Measurements from ENCODE around the gene PATZ1.

Gene PATZ1

DNA sequence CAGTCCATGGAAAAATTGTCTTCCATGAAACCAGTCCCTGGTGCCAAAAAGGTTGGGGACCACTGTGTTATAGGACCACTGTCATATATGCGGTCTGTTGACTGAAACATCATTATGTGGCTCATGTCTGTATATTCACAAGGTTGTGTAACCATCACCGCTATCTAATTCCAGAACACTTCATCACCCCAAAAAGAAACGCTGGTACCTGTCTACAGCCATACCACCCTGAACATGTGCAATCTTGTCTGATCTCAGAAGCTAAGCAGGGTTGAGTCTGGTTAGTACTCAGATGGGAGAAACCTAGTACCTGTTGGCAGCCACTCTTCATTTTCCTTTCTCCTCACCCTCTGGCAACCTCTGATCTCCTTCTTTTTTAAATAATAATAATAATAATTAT lies 41.0 kb downstream of the PATZ1 start:
- DNase-seq: no peak

DNA sequence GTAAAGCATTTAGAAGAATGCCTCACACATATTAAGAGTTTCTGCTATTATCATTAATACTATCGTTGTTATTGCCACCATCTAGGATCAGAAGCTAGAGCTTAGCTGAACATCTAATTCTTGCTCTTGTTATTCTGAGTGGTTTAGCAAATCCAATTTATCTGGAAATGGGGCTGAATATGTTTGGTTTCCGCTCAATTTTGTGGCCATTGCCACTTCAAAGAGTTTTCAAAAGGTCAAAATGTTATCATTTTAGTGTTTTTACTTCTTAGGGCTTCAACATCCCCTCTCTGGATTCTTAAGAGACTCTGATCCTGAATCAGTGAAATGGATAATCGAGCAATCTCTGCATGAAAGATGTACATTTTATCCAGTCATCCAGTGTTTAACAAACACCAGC lies 43.6 kb downstream of the PATZ1 start:
- DNase-seq: no peak

DNA sequence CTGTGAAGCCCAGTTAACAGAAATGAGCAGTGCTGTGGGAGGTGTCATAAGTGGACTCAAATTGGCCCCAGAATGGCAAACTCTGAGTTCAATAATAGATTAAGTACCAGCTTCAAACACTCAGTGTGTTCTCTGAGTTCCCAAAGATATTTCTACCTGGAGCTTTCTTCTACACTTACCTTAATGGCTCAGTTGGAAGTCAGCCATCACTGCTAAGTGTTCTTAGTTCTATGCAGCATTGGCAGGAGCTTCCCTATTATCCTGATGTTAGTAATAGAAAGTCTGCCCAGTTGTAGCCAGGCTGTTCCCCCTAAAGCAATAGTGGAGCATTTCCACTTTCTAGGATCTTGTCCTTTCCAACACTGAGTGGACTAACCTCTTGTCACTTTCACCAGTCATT lies 44.1 kb downstream of the PATZ1 start:
- DNase-seq: no peak

DNA sequence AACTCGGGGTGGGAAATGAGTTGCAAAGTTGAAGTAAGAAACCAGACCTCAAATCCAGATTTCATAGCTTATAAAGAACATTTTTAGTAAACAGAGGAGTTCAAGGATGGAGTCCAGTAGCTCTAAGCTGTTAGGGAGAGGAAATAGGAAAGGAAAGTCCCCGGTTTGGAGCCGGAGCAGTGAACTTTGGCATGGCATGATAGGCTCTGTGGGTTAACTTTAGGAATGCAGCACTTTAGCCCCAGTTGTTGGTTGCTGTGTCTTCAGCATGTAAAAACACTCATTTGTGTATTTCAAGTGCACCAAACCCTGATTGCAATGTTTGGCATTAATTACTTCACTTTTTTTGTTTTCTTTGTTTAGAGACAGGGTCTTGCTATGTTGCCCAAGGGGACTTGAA lies 45.2 kb downstream of the PATZ1 start:
- DNase-seq: no peak

DNA sequence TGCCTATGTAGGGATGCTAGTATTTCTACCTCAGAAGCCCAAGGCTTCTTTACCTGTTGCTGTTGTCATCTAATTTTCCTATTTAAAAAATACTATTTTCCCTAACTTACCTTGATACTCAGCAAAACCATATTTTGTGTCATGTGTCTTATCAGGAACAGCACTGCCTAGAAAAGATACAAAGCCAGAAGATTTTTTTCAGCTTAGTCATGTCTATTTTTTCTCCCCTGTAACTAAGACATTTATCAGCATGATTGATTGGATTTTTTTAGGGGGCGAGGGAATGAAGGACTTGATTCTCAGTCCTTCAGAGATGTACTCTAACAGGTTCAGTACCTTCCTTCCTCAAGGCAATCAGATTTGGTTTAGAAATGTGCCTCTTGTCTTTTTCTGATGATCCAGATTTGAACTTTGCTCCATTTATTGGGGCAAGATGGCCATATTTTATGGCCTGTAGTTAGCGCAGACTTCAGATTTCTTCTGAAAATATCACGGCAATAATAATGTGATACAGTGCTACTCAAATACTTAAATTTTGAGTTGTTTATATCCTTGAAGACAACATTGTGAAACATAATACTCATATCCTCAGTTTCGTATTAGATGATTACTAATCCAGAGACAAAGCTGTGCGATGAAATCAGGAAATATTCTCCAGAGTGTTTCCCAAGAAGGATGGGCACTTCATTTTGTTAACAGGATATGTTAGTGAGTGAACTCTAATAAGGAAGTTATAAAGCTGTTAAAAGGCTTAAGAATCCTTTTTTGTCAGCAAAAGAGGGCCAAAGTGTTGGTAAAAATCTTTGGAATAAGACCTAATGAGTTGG lies 50.1 kb downstream of the PATZ1 start:
- peak; percentile 88 for DNase-seq

GRCh38 chr22:31295360-31295759 lies 50.8 kb downstream of the PATZ1 start:
- no peak for DNase-seq

- peak; percentile 79 for DNase-seq
Measured at GRCh38 chr22:31292236-31292989, 53.7 kb downstream of the PATZ1 start, which contains the start of gene PIK3IP1. Gene PIK3IP1 (minus strand): TSS chr22:31292488. CDS start chr22:31292344, 144 bp downstream.

GRCh38 chr22:31291481-31292235 lies 54.5 kb downstream of the PATZ1 start:
- no peak for DNase-seq

DNA sequence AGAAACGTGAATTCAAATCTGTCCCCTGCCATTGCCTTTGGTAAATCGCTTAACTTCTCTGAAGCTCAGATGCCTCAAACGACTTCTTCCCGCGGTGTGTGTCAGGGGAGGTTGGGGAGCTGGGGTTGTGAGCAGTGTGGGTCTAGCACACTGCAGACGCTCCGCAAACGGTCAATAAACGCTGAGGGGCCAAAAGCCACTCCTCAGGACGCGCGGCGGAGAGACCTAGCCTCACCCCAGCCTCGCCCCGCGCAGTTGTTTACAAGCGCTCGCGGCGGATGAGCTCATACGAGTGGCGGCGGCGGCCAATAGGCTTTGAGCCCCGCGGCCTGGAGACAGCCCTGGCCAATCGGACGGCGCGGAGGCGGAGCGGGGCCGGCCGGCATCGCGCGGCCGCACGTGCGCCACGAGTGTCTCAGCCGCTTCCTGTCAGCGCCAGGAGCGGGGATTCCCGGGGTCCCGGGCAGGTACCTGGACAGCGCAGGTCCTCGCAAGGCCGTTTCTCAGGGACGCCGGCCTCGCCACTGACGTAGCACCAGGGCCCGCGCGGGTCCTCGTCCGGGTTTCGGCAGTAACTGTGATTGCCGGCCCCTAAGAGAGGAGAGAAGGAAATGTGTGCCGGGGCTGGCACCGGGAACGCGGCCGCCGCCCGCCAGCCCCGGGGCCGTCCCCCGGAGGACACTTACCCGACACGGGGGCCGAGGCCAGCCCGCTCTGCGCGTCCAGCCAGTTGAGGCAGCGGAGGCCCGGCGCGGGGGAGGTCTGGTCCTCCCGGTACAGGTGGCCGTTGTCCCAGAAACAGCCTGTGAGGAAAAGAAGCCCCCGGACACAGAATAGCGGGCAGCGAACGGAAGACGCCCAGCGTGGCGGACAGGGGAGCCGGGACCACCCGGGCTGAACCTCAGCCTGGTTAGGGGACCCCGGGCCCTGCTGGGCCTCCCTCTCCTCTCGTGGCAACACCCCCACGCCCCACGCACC lies 55.4 kb downstream of the PATZ1 start:
- DNase-seq: peak; percentile 97

DNA sequence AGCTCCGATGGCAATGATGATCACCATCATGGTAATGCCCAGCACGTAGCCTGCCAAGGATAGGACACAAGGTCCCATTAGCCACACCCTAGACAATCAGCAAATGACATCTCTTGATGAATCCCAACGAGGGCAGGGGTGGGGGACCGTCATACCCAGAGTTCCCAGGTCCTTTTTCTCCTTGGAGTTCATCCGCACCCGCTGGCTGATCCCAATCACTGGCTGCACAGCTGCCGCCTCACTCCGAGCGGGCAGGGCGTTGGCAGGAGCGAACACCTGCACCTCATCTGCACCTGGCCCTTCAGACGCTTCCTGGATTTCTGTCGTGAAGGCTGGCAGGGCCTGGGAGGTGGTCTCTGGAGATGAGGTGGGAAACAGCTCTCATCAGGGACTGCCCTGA lies 56.8 kb downstream of the PATZ1 start:
- DNase-seq: peak; percentile 12

DNA sequence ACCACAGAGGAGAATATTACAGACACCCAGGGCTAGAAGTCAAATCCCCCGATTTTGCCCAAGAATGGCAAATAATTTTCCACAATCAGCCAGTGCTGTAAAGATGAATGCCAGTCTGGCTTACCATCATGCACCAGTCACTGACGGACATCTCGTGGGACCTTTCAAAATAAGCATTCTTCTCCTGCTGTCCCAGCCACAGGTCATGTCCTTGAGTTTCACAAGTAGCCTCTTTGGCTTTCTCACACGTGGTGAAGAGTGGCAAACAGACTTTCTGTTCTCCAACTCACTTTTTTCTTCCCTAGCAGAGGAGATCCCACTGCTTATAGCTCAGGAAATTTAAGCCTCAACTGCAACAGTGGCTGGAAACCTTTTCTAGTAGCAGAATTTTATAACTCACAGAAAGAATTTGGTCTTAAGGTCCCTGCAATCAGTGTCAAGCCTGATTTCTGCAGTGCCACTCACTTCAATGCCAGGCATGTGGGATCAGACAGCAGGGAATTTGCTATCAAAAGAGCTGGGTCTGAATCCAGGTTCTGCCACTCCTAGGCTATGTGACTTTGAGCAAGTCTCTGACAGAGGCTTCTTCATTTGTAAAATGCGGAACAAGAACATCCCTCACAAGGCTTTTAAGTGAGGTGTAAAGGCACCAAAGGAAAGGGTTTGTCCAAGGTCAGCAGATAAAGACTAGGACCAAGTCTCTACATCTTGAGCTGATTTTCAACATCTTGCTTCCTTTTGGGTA lies 57.5 kb downstream of the PATZ1 start:
- peak; percentile 69 for DNase-seq

GRCh38 chr22:31287818-31288495 lies 58.2 kb downstream of the PATZ1 start:
- peak; percentile 41 for DNase-seq

DNA sequence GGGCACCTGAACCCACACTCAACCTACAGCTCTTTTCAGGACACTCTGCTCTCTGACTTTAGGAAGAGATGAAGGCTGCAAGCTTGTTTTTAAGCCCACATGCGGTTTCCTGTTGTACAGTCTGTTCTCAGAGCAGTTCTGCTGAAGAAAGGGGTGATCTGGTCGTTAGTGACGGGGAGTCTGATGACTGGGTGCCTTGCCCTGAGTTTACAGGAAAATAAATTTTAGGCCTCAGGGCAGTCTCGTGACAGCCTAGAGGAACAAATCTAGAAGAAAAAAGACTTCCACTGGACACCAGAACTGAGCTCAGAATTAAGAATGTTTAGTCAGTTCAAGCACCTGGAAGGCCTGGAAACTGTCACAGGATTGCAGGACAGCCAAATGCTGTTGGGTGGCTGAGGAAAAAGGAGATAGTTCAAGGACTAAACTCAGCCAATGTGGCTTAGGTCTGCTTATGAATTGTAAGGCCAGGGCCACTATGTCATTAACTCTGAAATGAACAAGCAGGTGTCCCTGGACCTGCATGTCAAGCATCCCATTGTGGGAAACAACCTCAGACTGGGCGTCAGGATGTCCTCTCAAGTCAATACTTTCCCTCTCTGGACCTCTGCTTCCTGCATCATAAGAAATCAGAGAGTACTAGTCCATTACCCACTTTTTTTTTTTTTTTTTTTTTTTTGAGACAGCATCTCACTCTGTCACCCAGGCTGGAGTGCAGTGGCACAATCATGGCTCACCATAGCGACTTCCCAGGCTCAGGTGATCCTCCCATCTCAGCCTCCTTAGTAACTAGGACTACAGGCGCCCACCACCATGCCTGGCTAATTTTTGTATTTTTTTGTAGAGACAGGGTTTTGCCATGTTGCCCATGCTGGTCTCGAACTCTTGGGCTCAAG lies 59.5 kb downstream of the PATZ1 start:
- peak; percentile 79 for DNase-seq

- peak; percentile 4 for DNase-seq
Measured at GRCh38 chr22:31284281-31285155, 61.6 kb downstream of the PATZ1 start.

GRCh38 chr22:31282748-31283468 lies 63.2 kb downstream of the PATZ1 start:
- no peak for DNase-seq

GRCh38 chr22:31281733-31282132 lies 64.4 kb downstream of the PATZ1 start:
- no peak for DNase-seq

DNA sequence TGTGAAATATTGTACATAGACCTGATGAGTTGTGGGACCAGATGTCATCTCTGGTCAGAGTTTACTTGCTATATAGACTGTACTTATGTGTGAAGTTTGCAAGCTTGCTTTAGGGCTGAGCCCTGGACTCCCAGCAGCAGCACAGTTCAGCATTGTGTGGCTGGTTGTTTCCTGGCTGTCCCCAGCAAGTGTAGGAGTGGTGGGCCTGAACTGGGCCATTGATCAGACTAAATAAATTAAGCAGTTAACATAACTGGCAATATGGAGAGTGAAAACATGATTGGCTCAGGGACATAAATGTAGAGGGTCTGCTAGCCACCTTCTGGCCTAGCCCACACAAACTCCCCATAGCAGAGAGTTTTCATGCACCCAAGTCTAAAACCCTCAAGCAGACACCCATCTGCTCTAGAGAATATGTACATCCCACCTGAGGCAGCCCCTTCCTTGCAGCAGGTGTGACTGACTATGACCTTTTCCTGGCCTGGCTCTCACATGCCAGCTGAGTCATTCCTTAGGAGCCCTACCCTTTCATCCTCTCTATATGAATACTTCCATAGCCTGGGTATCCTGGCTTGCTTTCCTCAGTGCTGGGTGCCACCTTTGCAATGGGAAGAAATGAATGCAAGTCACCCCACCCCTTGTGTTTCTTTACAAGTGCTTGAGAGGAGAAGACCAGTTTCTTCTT lies 66.2 kb downstream of the PATZ1 start:
- DNase-seq: no peak

All from suppressor macrophage treated with lipopolysaccharide for 4 hours (primary cell).